NB4 (cell line): Measurements from ENCODE around the gene MOXD1.

Source experiments
- MYC ChIP-seq: IDR thresholded peaks from 2 replicates; pipeline ENCODE4 v1.6.1; 2011; ENCODE audit warnings: low read depth, low read length
- POLR2A ChIP-seq: IDR thresholded peaks from 2 replicates; pipeline ENCODE4 v1.6.1; 2011; ENCODE audit warnings: mild to moderate bottlenecking; ENCODE audit not compliant: insufficient read length; ENCODE audit errors: extremely low read depth
- TF ChIP-seq, protein P1 (sequence below): IDR thresholded peaks from one replicate; pipeline ENCODE4 v1.5.1; 2012; ENCODE audit warnings: low read depth, low read length

DNA sequence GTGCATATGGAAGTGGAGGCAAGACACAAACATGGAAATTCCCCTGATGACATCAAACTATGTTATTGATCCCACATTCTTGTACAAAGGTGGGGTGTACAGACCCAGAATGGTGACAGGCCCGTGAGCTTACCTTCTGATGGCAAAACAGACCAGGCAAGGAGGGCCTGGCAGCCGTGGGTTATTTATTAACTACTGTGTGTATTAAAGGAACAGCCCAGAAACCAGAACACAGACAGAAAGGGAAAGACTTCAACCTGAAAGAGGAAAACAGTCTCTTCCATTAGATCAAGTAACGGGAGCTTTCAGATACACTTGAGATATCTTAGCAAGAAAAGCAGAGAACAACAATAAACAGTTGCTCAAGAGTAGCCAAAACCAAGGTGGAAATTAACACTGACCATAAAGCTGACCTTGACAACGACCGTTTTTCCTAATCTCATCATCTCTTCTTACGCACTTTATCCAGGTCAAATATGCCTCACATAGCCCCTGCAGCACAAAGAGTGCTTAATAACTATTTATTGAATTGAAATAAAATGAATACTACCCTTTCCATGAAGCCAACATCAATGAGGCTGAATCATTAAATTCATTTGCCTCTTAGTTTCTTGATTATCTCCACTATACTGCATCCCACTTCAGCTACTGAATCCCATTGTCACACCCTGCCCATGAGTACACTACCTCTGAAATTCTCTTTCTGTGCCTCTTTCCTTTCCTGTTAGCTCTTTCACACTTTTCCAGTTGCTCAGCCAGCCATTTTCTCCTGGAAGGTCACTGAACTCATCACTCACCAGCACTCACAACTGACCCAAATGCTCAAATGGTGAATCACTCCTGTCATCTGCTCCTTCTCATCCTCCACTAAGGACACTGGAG is 67.4 kb downstream of the MOXD1 start:
- TF ChIP-seq POLR2A (no peak), MYC (no peak)
- TF ChIP-seq, protein P1, sequence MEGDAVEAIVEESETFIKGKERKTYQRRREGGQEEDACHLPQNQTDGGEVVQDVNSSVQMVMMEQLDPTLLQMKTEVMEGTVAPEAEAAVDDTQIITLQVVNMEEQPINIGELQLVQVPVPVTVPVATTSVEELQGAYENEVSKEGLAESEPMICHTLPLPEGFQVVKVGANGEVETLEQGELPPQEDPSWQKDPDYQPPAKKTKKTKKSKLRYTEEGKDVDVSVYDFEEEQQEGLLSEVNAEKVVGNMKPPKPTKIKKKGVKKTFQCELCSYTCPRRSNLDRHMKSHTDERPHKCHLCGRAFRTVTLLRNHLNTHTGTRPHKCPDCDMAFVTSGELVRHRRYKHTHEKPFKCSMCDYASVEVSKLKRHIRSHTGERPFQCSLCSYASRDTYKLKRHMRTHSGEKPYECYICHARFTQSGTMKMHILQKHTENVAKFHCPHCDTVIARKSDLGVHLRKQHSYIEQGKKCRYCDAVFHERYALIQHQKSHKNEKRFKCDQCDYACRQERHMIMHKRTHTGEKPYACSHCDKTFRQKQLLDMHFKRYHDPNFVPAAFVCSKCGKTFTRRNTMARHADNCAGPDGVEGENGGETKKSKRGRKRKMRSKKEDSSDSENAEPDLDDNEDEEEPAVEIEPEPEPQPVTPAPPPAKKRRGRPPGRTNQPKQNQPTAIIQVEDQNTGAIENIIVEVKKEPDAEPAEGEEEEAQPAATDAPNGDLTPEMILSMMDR, result no peak
